Neural cell (in vitro differentiated cells): ENCODE measurements around the gene CAMSAP3.

Experiments
- CTCF ChIP-seq: fragments of 450-650 bp; IDR thresholded peaks from 2 replicates; pipeline ENCODE4 v1.5.1; 2014; ENCODE audit warnings: antibody characterized with exemption, mild to moderate bottlenecking, moderate library complexity; ENCODE audit not compliant: poor library complexity, severe bottlenecking
- EP300 ChIP-seq: fragments of 450-650 bp; conservative IDR thresholded peaks from 2 replicates; pipeline ENCODE4 v1.6.1; 2014; ENCODE audit warnings: antibody characterized with exemption, mild to moderate bottlenecking, moderate library complexity; ENCODE audit not compliant: poor library complexity, severe bottlenecking
- EZH2 ChIP-seq: fragments of 200-600, 300-800 bp; shearing (Covaris generic), sonication (generic); IDR thresholded peaks from 2 replicates; pipeline ENCODE4 v1.6.1; 2014; ENCODE audit warnings: antibody characterized with exemption, low read length, borderline replicate concordance, mild to moderate bottlenecking; ENCODE audit not compliant: insufficient read depth, poor library complexity, severe bottlenecking
- MXI1 ChIP-seq: fragments of 450-650 bp; conservative IDR thresholded peaks from 2 replicates; pipeline ENCODE4 v1.6.1; 2014; ENCODE audit warnings: antibody characterized with exemption, mild to moderate bottlenecking; ENCODE audit not compliant: poor library complexity, severe bottlenecking
- POLR2AphosphoS5 ChIP-seq: IDR thresholded peaks from 2 replicates; pipeline ENCODE4 v1.6.1; 2012
- RAD21 ChIP-seq: fragments of 450-650 bp; conservative IDR thresholded peaks from 2 replicates; pipeline ENCODE4 v1.6.1; 2014; ENCODE audit warnings: antibody characterized with exemption, mild to moderate bottlenecking, moderate library complexity
- REST ChIP-seq: IDR thresholded peaks from 2 replicates; pipeline ENCODE4 v1.6.1; 2012; ENCODE audit warnings: borderline replicate concordance
- SMC3 ChIP-seq: fragments of 450-650 bp; conservative IDR thresholded peaks from 2 replicates; pipeline ENCODE4 v1.6.1; 2014; ENCODE audit warnings: antibody characterized with exemption, mild to moderate bottlenecking, moderate library complexity; ENCODE audit not compliant: poor library complexity

- TF ChIP-seq CTCF (no peak), POLR2AphosphoS5 (no peak), RAD21 (no peak), EP300 (no peak), EZH2 (no peak), REST (no peak), MXI1 (no peak), SMC3 (no peak)
These were observed 49.8 kb upstream of the CAMSAP3 start for GRCh38 chr19:7545904-7546303.
